ENCODE measurements around the gene FOXJ1.

The FOXJ1 gene

GRCh38 chr17:76090517-76091129 is 50.4 kb downstream of the FOXJ1 start:
- no peak for ATAC-seq

- ATAC-seq = no peak
Measured at GRCh38 chr17:76089680-76090516, 51.1 kb downstream of the FOXJ1 start.

GRCh38 chr17:76088868-76089576 is 52.0 kb downstream of the FOXJ1 start:
- no peak for ATAC-seq

GRCh38 chr17:76088041-76088867 is 52.8 kb downstream of the FOXJ1 start:
- ATAC-seq = no peak

- no peak for ATAC-seq
Measured at GRCh38 chr17:76087531-76087930, 53.5 kb downstream of the FOXJ1 start.

GRCh38 chr17:76086384-76086783 is 54.7 kb downstream of the FOXJ1 start:
- no peak for ATAC-seq

Data from activated CD4-positive, CD25-positive, alpha-beta regulatory T cell treated with anti-CD3 and anti-CD28 coated beads, Interleukin-2, amount 50 U/mL, for 24 hours (primary cell).